AG09319 (cell line): Measurements from ENCODE around the gene KIF1C.

Source experiments
- DNase-seq: peaks from one replicate; pipeline ENCODE4 v3.0.0-alpha.2; 2010; ENCODE audit warnings: low read depth; ENCODE audit errors: extremely low read depth
- CTCF ChIP-seq: IDR thresholded peaks from 2 replicates; pipeline ENCODE4 v1.5.1; 2011; ENCODE audit warnings: low read depth, mild to moderate bottlenecking, inconsistent platforms, low read length, moderate library complexity

The KIF1C gene

GRCh38 chr17:4965311-4965986, 32.3 kb upstream of the KIF1C start:
- no peak for TF ChIP-seq CTCF

GRCh38 chr17:4966844-4967538, 30.8 kb upstream of the KIF1C start:
- DNase-seq: peak; percentile 99

More at GRCh38 chr17:4965311-4965986, 32.3 kb upstream of the KIF1C start:
- DNase-seq: no peak

GRCh38 chr17:4967539-4968485, 29.9 kb upstream of the KIF1C start, which contains the start of gene SPAG7:
TSS of gene SPAG7 (minus strand) at chr17:4967817. CDS start at chr17:4967804, 13 bp downstream.
- no peak for TF ChIP-seq CTCF
- peak; percentile 97 for DNase-seq

More at GRCh38 chr17:4966844-4967538, 30.8 kb upstream of the KIF1C start:
- no peak for TF ChIP-seq CTCF

GRCh38 chr17:4968486-4969046, 29.2 kb upstream of the KIF1C start:
- DNase-seq: no peak

GRCh38 chr17:4969047-4969550, 28.7 kb upstream of the KIF1C start:
- no peak for TF ChIP-seq CTCF
- DNase-seq: peak; percentile 89

More at GRCh38 chr17:4968486-4969046, 29.2 kb upstream of the KIF1C start:
- TF ChIP-seq CTCF: no peak

- TF ChIP-seq CTCF: no peak
- no peak for DNase-seq
Measured at GRCh38 chr17:4969551-4970173, 28.1 kb upstream of the KIF1C start.
